Measurements from ENCODE around the gene SEL1L3.

DNA sequence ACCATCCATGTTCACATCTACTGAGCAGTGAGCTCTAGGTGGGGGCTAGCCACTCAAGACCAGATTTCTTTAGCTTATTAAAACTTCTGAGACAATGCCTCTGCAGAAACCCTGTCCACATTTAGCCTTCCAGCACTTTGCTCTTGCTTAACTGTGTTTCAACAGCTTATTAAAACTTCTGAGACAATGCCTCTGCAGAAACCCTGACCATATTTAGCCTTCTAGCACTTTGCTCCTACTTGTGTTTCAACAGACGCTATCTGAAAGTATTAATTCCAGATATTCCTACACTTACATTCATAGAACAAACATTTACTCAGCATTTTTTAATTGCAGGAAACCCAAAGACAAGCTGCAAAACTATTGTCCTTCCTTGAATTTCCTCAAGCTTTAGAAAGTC, 91.9 kb downstream of the SEL1L3 start:
- TF ChIP-seq, protein P1, sequence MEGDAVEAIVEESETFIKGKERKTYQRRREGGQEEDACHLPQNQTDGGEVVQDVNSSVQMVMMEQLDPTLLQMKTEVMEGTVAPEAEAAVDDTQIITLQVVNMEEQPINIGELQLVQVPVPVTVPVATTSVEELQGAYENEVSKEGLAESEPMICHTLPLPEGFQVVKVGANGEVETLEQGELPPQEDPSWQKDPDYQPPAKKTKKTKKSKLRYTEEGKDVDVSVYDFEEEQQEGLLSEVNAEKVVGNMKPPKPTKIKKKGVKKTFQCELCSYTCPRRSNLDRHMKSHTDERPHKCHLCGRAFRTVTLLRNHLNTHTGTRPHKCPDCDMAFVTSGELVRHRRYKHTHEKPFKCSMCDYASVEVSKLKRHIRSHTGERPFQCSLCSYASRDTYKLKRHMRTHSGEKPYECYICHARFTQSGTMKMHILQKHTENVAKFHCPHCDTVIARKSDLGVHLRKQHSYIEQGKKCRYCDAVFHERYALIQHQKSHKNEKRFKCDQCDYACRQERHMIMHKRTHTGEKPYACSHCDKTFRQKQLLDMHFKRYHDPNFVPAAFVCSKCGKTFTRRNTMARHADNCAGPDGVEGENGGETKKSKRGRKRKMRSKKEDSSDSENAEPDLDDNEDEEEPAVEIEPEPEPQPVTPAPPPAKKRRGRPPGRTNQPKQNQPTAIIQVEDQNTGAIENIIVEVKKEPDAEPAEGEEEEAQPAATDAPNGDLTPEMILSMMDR (IDR thresholded peaks at IDR 0.05; ENCODE audit: low read depth, low read length) = no peak
- TF ChIP-seq EZH2phosphoT487 (IDR thresholded peaks at IDR 0.05; ENCODE audit: low read depth) = no peak
